Esophagus (tissue), 2 donors: ENCODE data around the gene APOM. TPM values are rescaled to one million over a fixed set of nuclear protein-coding genes. Genes with fewer than 3 reads are reported as not detected.

Source experiments
- H3K27ac ChIP-seq, 2 donors: one replicate each; pipeline ENCODE4 v1.5.1; 2013; ENCODE audit warnings: low read depth in 2 of 2, mild to moderate bottlenecking in 2 of 2, inconsistent platforms in 1 of 2, low read length in 1 of 2, moderate library complexity in 1 of 2
- H3K27me3 ChIP-seq, 2 donors: one replicate each; pipeline ENCODE4 v1.6.1; 2013; ENCODE audit warnings: low read length in 2 of 2, control low read depth in 1 of 2, mild to moderate bottlenecking in 1 of 2; ENCODE audit not compliant: insufficient read depth in 2 of 2, control insufficient read depth in 1 of 2
- H3K36me3 ChIP-seq, 2 donors: one replicate each; pipeline ENCODE4 v1.6.1; 2013; ENCODE audit warnings: low read length in 1 of 2; ENCODE audit not compliant: control insufficient read depth in 2 of 2, insufficient read depth in 2 of 2
- H3K4me1 ChIP-seq, 2 donors: one replicate each; pipeline ENCODE4 v1.6.1; 2013; ENCODE audit warnings: low read length in 1 of 2; ENCODE audit not compliant: control insufficient read depth in 2 of 2, insufficient read depth in 2 of 2
- H3K4me3 ChIP-seq, 2 donors: one replicate each; pipeline ENCODE4 v1.5.1; 2013; ENCODE audit warnings: low read length in 2 of 2, mild to moderate bottlenecking in 2 of 2, low read depth in 1 of 2, moderate library complexity in 1 of 2
- H3K9me3 ChIP-seq, 2 donors: one replicate each; pipeline ENCODE4 v1.6.1; 2013; ENCODE audit warnings: mild to moderate bottlenecking in 2 of 2, low read depth in 1 of 2, low read length in 1 of 2, moderate library complexity in 1 of 2; ENCODE audit not compliant: control insufficient read depth in 2 of 2, insufficient read depth in 1 of 2
- WGBS, 2 donors: extraction: QIAGEN DNeasy Blood & Tissue Kit; methylation state at CpG; one replicate each; pipeline ENCODE4 v1.1.7; 2013; 5-methylcytosine and 5-hydroxymethylcytosine counted together
- polyA plus RNA-seq, 2 donors: library from polyadenylated mRNA; stranded (reverse); fragments of 200-250 nt; gene quantifications; one replicate each; pipeline ENCODE4 v1.2.3, GENCODE V29; 2013
- donor health status: healthy with polysubstance abuse.
- donor health status: Bipolar disorder and iron deficiency.

APOM gene
- polyA plus RNA-seq, 2 donors, result 4.3 to 6.0 TPM

DNA sequence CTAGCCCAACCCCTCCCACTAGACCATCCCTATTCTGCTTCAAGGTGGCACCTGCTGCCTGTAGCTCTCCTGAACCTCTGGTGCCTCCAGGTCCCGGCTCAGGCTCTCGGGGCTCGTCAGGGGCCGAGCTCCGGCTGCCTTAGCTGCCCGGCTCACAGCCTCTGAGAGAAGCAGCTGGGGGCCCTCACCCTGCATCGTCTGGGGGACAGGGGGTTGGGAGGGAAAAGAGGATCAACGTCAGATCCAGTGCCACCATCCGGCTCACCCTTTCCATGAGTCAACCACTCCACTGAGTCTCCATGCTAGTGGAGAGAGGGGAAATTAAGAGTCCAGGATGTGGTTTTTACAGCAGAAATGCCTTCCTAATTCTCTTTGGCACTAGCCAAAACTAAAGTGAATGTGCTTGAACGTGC lies 16.2 kb upstream of the APOM start:
- H3K36me3 ChIP-seq, result peaks cover 65 to 66% of the 10 kb centered on the region in 2 donors
- peak overlapping the region in 1 of 2 donors; percentile 8 for H3K27ac ChIP-seq
- no peaks in the 10 kb centered on the region for H3K9me3 ChIP-seq
- no peak overlapping the region for H3K4me3 ChIP-seq
- no peaks in the 10 kb centered on the region for H3K27me3 ChIP-seq
- WGBS, 2 donors, result 73 to 78% methylated on average over 10 of the region's 10 CpGs
- H3K4me1 ChIP-seq, result no peaks in the 10 kb centered on the region

DNA sequence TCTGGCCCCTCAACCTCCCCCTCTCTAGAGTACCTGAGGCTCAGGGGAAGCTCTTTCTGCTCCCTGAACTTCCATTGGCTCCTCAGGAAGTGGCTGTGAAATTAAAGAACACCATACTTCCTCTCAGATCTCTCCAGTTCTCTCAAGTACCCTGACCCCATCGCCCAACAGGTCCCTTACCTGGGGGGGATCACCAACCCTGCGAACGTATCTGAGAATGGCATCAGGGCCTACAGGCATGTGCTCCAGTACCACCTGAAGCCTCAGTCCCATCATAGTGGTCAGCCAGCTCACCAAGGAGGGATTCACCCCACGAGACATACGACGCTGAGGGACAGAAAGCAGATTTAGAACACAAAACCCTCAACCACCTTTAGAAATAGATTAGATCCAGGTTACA lies 15.1 kb upstream of the APOM start:
- WGBS, 2 donors, result 94 to 95% methylated on average over 6 of the region's 6 CpGs
- Histone ChIP-seq H3K36me3 (peaks cover 65 to 66% of the 10 kb centered on the region in 2 donors), H3K27me3 (no peaks in the 10 kb centered on the region), H3K4me3 (no peak overlapping the region), H3K4me1 (peaks cover 0 to 2% of the 10 kb centered on the region in 2 donors), H3K27ac (no peak overlapping the region), H3K9me3 (no peaks in the 10 kb centered on the region)

DNA sequence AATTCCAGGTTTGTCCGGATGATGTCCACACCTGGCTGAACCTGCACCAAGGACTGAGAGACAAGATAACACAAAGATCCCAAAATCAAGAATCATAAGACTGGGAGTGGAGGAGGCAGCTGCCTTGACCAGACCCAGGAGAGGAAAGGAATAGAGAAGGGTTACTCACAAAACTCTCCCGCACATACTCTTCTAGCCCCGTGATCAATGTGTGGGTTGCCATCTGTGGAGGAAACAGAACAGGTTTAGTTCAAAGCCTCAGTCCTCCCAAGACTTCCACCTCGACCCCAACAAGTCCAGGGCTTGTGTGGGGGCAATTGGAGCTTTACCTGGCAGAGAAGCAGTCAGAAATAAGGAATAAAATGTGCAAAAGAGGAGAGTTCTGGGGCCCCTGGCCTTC lies 14.3 kb upstream of the APOM start:
- no peaks in the 10 kb centered on the region for H3K9me3 ChIP-seq
- no peak overlapping the region for H3K27ac ChIP-seq
- H3K27me3 ChIP-seq, result no peaks in the 10 kb centered on the region
- peaks cover 0 to 2% of the 10 kb centered on the region in 2 donors for H3K4me1 ChIP-seq
- 85 to 90% methylated on average over 4 of the region's 4 CpGs for WGBS, 2 donors
- H3K36me3 ChIP-seq, result peaks cover 59 to 67% of the 10 kb centered on the region in 2 donors
- no peak overlapping the region for H3K4me3 ChIP-seq

DNA sequence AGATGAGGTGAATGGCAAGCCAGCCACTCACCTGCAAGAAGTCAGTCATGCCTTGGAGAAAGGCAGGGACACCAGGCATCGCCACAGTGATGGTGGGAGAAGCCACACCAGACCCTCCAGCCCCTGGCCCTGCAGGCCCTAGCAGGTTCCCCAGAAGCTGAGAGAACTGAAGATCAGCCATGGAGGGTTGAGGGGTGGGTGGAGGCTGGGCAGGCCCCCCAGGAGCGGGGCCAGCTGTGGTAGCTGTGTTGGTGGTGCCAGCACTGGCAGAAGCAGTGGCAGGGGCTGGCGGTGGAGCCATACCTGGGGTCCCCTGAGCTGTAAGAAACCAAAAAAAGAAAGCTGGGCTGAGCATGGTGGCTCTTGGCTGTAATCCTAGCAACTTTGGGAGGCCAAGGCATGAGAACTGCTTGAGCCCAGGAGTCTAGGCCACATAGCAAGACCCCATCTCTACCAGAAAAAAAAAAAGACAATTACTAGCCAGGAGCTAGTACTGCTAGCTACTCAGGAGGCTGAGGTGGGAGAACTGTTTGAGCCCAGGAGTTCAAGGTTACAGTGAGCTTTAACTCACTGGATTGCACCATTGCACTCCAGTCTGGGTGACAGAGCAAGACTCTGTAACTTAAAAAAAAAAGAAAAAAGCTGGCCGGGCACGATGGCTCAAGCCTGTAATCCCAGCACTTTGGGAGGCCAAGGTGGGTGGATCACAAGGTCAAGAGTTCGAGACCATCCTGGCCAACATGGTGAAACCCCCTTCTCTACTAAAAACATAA lies 12.7 kb upstream of the APOM start:
- Histone ChIP-seq H3K4me3 (no peak overlapping the region), H3K4me1 (peaks cover 0 to 2% of the 10 kb centered on the region in 2 donors), H3K27ac (no peak overlapping the region), H3K27me3 (no peaks in the 10 kb centered on the region), H3K36me3 (peaks cover 53 to 65% of the 10 kb centered on the region in 2 donors), H3K9me3 (no peaks in the 10 kb centered on the region)
- 88 to 91% methylated on average over 6 of the region's 6 CpGs for WGBS, 2 donors

DNA sequence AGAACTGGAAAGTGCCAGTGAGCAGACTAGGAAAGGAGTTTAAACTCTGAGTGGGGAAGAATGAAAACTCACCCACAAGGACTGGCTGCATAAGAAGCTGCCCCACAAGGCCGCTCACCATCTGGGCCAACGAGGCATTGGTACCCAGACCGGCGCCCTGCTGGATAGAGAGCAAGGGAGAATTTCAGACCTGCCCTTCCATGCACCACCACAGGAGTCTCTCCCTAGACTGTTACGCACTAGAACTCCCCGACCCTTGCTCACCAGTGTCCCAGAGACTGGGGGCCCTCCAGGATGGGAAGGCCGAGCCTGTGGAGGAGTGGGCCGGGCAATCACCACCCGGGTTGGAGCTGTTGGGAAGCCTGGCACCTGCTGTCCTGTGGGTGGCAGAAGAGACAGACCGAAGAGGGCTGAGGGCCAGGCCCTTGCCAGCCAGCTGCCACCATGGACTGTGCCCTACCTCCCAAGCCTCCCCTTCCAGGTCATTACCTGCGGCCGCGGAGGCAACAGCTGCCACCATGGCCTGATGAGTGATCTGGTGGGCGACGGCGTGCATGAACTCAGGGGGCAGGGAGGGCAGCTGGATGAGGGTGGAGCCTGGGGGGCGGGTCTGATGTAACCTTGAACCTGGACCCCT lies 11.8 kb upstream of the APOM start:
- Histone ChIP-seq H3K36me3 (peaks cover 57 to 72% of the 10 kb centered on the region in 2 donors), H3K4me1 (peaks cover 0 to 2% of the 10 kb centered on the region in 2 donors), H3K9me3 (no peaks in the 10 kb centered on the region), H3K4me3 (no peak overlapping the region), H3K27me3 (no peaks in the 10 kb centered on the region), H3K27ac (no peak overlapping the region)
- 88 to 91% methylated on average over 15 to 17 of the region's 17 CpGs for WGBS, 2 donors

DNA sequence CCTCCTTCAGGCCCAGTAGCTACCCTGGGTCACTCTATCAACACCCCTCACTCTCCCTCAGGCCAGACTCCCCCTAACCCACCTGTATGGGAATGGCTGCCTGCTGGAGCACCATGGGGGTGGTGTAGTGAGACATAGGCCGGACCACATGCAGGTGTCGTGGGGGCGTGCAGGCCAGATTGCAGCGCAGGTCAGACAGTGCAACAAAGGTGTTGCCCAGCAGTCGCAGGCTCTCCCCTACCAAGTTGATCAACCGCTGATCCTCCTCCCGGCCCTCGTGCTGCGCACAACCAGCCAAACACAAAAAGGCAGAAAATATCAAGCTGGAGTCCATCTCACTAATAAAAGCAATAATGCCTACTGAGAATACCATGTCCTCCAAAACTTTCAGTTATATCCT lies 10.4 kb upstream of the APOM start:
- H3K4me3 ChIP-seq, result no peak overlapping the region
- H3K9me3 ChIP-seq, result no peaks in the 10 kb centered on the region
- peaks cover 47 to 67% of the 10 kb centered on the region in 2 donors for H3K36me3 ChIP-seq
- H3K4me1 ChIP-seq, result peaks cover 0 to 2% of the 10 kb centered on the region in 2 donors
- H3K27ac ChIP-seq, result no peak overlapping the region
- WGBS, 2 donors, result 95% methylated on average over 9 of the region's 9 CpGs
- H3K27me3 ChIP-seq, result no peaks in the 10 kb centered on the region

DNA sequence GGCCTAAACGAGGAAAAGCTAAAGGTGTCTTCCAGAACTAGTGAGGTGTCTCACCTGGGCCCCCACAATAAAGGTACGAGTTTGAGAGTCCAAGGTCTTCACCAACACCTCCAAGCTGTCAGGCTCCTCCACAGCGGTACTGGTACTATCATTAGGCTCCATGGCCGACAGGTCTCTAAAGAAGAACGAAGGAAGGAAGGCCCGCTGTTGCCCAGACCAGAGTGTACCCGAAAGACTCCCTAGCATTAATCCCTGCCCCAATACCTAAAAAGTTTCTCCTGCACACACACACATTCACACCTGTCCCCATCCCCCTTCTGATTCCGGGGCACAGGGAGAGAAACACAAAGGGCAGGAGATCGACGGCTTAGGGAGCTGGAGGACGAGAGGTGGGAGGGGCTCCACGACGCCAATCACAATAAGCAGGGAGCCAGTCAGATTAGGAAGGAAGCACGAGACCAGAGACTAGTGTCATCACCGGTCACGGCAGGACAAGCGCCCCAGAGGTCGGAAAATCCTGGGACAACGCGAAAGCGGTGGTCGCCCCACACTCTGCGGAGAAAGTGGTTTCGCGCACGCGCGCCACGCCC lies 4.0 kb upstream of the APOM start:
- peaks cover 0 to 5% of the 10 kb centered on the region in 2 donors for H3K4me1 ChIP-seq
- H3K36me3 ChIP-seq, result peaks cover 15 to 22% of the 10 kb centered on the region in 2 donors
- peak overlapping the region; percentile 99 to 100 for H3K27ac ChIP-seq
- H3K4me3 ChIP-seq, result peak overlapping the region; percentile 64 to 76
- 1 to 2% methylated on average over 29 of the region's 29 CpGs for WGBS, 2 donors
- H3K9me3 ChIP-seq, result no peaks in the 10 kb centered on the region
- H3K27me3 ChIP-seq, result no peaks in the 10 kb centered on the region

DNA sequence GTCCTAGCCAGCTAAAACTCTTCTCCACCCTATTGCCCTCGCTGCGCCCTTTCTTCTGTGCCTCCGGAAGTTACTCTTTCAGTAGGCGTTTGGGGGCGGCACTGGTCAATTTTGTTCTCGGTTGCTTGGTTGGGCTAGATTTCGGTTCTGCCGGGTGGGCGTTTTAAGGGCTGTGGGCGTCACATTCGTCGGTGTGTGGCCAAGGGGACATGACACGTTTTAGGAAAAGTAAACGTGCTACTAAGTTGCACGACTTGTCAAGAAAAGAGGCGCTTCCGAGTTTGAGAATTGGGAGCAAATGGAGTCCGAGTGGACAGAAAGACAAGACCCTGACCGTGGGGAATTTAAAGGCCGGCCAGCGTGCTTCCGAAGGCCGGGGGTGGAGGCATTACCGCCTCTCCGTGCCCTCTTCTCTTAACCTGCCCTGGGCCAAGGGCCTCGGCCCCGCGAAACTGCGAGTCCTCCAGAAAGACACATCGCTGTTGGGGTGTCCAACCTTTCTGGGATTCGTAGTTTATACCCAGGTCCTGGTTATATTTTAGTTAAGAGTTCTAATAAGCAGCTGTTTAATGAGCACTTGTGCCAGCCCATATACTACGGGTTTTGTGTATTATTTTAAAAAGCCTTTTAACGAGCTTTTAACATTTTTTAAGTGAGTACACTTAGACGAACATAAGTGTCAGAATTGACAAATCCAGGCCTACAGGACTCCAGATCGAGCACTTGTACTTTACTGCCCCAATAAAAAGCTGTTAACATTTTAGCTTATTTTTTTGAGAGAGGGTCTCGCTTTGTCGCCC lies 2.6 kb upstream of the APOM start:
- Histone ChIP-seq H3K4me1 (peaks cover 0 to 5% of the 10 kb centered on the region in 2 donors), H3K36me3 (peaks cover 10 to 18% of the 10 kb centered on the region in 2 donors), H3K9me3 (no peaks in the 10 kb centered on the region), H3K4me3 (peak overlapping the region; percentile 64 to 76), H3K27me3 (no peaks in the 10 kb centered on the region), H3K27ac (peak overlapping the region; percentile 99 to 100)
- 7 to 8% methylated on average over 37 of the region's 37 CpGs for WGBS, 2 donors
